Stimulated activated CD4-positive, alpha-beta T cell treated with anti-CD3 and anti-CD28 coated beads, Interleukin-4, amount 100 ng/mL, for 48 hours (primary cell): ENCODE results near the gene ITGBL1.

ENCODE experiments used
- DNase-seq, 2 donors: peaks; one replicate each; pipeline ENCODE4 v3.0.0-alpha.2; 2020; ENCODE audit warnings: low read depth in 2 of 2

Gene ITGBL1

DNA sequence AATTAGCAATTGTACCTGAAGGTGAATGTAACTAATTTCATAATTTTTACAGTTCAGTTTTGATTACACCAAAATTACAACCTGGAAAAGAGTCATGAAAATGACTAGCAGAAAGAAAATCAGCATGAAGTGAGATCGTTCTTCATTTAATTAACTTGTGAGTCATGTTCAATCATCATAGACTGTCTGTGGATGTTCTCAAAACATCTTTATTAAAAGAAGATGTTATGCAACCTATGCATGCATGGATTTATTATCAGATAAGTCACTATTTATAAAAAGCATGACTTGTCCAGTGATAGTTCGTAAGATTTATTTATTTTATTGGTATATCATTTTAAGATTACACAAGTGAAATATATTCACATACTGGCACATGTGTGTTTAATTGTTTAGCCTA is 245.9 kb downstream of the ITGBL1 start:
- DNase-seq = no peak

DNA sequence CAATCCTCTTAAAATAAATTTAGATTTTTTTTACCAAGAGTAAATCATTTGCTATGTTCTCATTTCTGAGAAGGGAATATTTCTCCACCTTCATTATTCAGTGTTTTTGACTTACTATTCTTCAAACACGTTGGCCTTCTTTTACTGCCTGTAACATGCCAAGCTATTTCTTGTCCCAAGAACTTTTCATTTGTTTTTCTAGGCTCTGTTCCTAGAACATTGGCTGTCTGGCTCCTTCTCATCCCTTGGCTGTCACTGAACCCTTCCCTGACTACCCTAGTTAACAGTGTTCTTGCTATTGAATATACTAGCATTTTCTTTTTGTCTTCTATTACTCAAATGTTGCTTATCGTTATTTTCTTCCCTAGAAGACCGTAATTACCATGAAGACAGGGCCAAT is 248.1 kb downstream of the ITGBL1 start:
- DNase-seq = no peak

DNA sequence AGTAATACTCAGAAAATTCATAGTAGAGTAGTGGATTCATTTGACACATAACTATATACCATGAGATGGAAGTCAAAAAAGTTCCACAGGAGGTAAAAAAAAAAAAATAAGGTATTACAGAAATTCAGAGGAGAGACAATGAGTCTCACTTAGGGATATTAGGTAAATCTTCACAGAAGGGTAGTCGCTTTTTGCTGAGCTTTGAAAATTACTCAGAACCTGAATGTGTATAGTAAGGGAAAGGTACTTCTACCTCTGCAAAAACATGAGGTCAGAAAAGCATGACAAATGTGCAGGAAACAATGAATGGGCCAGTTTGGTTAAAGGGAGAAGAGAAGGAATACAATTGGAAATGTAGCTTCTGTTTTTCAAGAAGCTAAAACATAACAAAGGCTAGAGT is 250.6 kb downstream of the ITGBL1 start:
- no peak for DNase-seq

DNA sequence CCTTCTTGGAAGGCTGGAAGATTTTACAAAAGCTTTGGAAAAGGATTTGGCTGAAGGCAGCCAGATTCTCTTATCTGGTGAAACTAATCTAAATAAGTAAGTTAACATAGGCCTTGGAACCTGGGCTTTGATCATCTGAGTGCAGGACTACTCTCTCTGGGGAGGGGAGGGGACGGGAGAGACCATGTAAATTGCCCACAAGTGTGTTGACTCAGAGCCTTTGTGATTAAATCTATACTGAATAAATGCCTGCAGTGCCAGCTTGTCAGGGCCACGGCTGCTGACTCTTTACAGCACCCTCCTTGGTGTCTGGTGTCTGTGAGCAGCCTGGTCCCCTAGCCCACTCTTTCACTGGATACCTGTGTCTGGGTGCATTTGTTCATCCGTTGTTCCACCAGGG is 251.4 kb downstream of the ITGBL1 start:
- DNase-seq = no peak

DNA sequence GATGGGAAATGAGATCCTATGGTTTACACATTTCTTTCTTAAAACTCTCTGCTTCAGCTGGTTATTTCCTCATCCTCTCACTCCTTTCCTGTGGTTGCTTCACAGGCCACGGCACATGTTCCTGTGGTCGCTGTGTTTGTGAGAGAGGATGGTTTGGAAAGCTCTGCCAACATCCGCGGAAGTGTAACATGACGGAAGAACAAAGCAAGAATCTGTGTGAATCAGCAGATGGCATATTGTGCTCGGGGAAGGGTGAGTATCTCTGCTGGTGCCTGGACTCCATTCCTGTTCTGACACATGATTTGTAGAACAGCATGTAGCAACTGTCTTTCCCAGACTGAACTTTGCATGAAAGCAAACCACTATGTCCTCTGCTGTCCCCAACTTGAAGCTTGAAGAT is 254.2 kb downstream of the ITGBL1 start:
- no peak for DNase-seq

DNA sequence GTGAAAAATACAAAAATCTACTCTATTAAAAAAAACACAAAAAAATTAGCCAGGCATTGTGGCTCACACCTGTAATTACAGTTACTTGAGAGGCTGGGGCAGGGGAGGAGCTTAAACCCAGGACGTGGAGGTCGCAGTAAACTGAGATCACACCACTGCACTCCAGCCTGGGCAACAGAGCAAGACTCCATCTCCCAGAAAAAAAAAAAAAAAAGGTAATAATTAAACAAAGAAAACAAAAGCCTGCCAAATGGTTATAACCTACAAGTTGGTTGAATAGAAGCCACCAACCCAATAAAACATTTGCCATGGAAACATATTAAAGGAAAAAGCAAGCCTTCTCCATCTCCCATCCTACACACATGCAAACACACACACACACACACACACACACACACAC is 255.2 kb downstream of the ITGBL1 start:
- no peak for DNase-seq

DNA sequence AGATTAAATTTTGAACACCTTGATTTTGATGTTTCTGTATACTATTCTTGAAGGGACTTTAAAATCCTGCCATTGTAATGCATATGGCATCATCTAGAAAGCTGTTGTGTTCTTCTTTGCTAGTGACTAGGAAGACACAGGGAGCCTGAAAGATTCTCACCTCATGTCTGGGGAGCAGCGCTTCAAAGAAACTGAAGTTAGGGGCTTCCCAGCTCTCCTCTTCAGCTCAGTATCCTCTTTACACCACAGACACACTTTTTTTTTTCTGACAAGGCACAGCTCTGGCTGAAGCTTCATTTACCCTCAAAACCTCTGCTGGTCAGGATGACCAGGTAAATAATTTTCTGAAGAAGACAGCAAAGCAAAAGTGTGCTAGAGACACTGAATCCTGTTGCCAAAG is 255.6 kb downstream of the ITGBL1 start:
- no peak for DNase-seq

DNA sequence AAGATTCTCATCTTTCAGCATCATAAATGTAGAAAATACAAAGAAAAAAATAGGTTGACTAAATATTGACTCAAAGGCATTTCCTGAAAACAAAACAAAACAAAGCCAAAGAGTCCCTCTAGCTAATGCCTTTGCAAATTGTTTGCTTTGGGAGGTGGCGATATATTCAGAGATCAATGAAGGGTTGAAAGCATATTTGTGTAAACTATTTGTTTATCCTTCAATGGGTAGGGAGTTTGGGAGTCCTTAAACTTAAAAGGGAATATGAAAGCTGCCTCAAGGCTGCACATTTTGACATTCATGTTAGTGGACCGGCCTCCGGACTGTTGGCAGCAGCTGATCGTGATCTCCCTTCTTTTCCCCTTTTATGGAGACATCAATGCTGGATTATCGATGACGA is 257.5 kb downstream of the ITGBL1 start:
- DNase-seq = no peak

DNA sequence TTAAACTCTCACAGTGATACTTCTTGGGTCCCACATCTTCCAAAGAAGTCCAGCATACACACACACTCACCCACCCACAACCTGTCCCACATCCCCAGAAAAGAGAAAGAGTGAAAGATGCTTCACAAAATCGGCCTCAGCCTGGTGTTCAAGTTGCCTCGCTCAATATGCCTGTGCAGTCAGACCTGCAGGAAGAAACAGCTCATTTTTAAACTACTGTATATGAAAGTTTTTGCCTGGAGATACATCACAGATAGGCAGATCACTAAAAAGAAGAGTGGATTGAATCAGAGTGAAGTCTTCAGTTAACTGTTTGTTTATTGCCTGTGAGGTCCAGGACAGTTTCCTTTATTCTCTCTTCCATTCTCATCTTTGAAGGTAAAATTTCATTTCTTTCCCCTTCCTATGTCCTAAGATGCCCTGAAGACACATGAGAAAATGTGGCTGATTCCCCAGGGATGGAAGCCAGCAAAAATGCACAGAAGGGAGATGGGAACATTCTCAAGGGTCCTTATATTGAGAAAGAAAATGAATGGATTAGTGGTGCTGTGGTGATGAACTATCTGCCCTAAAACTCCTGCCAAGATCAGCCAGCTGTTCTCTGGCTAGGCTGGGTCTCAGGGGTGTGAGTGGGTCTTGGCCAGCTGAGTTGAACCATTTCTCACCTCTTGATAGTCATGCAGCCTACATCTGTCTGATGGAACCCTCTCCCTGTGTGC is 259.0 kb downstream of the ITGBL1 start:
- DNase-seq = no peak

DNA sequence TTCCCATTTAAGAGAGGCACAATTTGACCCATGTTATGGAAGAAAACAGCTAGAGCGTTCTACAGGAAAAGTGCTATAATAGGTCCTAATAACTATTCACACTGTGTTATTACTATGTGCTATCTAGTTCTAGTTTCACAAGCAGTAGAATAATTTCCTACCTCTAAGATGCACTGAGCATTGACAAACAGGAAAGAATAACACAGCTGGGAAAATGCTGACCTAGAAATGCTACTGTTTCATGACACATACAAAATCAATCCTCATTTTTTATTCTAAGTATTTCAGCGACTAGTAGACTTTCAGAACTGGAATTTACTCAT is 259.5 kb downstream of the ITGBL1 start:
- no peak for DNase-seq

DNA sequence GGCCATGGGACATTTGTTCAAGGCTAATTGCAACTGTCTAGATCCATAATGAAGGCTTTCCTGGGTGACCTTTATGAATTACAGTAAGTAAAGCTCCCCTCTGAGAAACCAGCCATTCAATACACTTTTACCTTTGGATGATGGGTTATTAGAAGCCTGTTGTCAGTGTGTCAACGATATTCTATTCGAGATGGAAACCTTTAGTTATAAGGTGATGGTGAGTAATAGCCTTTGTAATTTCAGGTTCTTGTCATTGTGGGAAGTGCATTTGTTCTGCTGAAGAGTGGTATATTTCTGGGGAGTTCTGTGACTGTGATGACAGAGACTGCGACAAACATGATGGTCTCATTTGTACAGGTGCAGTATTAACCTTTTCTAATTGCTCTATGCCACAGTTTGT is 261.7 kb downstream of the ITGBL1 start:
- no peak for DNase-seq

DNA sequence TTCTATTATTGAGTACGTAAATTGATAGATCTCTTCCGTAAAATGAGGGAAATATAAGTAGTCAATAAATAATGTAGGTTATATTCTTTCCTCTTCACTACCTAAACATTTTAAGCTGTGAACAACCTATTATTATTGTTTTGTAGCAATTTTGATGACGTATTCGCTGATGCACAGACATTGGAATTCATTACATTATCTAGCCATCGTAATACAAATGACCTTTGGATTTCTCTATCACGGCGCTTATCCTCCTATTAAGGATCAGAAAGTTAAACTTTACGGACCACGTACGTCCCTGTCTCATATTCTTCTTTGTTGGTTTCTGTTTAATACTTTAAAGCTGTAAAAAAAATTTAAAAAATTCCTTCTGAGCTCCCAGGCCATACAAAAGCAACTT is 264.9 kb downstream of the ITGBL1 start:
- DNase-seq = no peak

DNA sequence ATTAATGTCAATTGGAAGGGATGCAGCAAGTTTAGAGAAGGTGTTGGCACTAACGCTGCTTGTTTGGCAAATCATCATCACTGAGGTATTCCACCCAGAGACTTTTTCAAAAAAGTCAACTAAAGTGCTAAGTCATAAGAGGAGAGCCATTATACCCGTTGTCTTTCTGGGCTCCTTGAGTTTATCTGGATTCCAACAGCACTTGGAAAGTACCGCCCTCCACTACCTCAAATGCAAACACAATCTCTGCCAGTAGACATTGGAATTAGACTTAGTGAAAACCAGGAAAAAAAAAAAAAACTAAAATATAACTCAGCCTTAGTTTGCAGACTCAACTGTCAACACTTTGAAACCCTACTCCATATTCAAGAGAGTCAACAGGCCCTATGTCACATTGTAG is 266.0 kb downstream of the ITGBL1 start:
- no peak for DNase-seq

DNA sequence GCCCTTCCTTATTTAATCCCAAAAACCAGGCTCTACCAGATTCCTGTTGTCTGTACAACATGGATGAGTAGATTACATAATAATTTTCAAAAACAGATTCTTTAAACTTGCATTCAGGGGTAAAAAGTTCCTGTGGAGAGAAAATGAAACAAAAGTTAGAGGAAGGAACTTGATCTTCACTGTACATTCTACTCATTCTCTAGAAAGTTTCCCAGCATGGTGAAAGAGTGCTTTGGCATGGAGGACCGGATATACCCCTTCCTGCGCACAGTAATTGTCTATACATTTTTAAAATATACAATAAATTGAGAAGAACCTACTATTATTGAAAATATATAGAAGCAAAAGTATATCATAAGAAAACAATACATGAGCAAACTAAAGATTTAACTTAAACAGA is 274.2 kb downstream of the ITGBL1 start:
- DNase-seq = no peak

DNA sequence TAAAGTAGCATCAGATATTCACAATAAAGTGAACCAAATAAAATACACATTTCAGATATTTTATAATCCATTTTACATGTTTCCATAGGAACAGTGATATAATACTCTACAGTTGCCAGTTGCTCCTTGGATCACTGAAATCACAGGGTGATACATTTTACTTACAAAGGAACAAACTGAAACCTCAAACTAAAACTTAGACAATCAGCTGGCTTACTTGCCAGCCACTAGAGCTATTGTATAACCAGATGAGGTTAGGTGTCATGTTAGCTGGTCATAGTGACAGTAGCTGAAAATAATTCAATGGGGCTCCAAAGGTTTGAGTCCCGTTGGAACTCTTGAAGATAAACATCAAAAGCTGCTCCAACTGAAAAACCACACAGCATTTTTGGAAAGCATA is 274.6 kb downstream of the ITGBL1 start:
- DNase-seq = no peak

DNA sequence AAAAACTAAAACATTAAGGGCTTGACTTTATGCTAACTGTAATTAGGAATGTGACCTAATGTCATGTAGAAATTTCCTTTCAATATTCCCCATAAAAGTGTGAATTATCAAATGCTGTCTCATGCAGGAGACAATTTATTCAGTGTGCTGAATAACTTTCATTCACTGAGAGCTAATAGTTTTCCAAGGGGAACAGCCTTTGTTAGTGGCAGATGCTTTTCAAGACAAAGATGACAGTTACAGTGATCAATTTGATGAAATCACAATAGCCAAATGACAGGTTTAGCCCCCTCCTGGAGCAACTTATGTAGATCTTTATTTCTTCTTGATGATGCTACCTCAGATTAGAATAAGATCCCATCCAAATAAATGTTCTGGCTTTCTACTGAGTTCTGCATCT is 275.5 kb downstream of the ITGBL1 start:
- DNase-seq = no peak

DNA sequence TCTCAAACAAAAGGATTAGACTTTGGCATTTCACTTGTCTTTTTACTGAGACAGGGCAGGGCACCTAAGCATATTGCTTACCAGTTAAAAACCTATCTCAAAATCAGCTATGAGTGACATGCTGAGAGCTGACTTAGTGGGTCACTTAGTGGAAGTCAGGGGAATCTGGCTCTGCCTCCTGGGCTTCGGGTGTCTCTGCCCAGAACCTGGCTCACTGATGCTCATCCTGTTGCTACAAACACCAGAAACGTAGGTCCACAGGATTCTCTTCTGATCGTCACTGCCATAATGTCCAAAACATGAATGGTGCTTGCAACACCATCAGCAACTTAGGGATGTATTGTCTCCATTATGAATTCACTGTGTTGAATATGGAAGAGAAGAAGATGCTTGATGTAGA is 276.1 kb downstream of the ITGBL1 start:
- no peak for DNase-seq

DNA sequence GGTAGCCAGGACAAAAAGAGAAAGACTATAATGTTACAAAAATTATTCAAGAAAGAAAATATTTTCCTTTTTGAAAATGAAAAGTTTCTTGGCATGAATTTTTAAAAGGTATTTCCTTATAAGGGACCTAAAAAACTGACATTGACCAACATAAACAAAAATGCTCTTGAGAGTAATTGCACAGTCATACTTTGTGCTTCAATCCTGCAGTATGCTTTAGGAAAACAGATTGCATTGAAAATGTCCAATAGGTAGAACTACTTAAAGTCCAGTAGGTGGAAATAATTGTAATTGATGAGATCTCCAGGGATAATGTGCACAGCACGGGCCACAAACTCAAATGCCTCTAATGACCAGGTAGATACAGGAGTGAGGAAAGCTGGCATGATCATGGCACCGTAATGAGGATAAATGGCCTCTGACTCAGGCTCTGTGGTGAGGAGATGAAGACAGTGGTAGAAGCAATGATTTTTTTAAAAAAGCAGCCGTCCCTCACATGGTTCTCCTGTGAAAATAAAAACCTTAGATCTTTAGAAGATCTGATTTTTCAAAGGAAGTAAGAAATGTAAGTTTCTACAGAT is 278.0 kb downstream of the ITGBL1 start:
- no peak for DNase-seq

DNA sequence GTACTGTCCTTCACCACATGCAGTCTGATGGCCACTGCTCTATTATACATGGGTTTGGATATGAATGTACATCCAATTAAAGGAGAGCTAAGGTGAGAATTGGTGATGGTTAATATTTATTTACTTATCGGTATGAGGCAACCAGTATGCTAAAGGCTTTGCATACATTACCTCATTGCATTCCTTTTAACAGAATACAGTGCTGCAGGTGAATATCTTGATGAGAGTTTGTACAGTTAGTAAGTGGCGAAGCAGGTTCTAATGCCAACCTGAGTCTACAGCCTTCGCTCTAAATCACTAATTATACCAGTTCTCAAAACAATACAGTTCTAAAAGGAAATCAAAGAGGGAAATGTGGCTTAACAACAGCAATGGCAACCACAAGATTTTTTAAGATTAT is 284.1 kb downstream of the ITGBL1 start:
- no peak for DNase-seq

DNA sequence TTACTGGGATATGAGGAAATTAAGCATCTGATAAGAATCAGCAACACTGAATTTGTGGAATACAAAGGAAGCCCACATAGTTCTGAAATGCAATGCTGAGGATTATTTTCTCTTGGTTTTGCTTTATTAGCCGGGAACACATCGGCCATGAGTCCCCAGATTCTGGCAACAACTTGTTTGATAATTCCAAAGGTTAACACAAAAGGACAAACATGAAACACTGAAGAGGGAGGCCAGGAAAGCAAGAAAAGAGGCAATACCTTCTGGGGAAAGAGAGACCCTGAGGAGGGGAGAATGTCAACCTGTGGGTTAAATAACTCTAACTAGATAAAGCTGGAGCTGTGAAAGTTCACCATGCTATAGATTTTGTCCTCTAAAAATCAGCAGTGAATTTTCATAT is 285.9 kb downstream of the ITGBL1 start:
- no peak for DNase-seq

DNA sequence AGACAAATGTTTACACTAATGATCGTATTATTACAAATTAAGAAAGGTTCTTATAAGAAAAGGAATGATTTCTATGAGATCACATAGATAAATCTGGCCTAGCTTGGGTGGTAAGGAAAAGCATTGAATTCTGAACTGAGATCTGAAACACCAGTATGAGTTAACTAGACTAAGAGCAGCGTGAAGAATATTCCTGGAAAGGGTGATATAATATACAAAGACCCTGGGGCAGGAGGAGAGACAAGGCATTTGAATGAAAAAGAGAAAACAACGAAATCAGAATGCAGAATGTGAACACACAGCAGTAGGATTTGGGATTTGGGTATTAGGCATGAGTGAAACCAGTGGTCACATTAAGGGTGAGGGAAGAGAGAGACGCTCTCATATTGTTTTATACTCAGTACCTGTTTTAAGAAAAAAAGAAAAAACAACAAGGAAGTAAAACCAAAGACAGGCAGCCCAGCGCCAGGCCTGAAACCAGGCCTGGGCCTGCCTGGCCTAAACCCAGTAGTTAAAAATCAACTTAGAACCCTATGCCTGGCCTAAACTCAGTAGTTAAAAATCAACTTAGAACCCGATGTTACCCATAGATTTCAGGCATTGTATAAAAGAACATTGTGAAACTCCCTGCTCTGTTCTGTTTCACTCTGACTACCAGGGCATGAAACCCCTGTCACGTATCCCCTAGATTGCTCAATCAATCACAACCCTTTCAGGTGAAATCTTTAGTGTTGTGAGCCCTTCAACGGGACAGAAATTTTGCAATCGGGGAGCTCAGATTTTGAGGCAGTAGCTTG is 287.1 kb downstream of the ITGBL1 start:
- no peak for DNase-seq

DNA sequence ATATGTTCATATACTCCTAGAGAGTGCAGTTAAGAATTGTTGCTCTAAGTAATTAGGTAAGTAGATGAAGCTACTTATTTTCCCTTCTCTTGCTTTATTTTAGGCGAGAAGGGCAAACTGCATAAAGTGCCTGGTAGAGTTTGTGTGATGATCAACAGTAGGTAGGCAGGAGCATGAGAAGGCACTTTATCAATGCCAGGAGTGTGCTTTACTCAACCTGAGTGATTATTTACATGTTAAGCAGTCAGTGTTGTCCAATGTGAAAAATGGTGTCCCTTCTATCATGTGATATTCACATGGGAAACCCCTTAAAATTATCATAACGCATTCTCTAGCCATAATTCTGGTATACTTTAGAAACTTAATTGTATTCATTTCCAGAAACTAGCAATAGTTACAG is 294.0 kb downstream of the ITGBL1 start:
- no peak for DNase-seq

DNA sequence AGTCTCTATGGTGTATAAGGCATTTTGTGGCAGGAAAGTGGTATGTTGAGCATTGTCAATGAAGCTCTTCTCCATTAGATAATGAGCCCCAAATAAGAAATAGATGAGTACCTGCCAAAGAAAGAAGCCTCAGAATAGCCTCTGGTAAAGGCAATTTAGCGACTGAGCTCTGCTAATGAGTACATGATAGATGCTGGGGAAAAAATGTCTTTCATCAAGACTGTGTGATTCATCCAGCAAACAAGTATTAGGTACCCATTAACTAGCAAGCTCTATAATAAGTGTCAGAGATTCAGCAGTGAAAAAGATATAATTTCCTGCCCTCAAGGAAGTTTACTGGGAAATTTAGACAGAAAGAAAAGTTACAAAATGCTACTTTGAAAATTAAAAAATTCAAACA is 294.6 kb downstream of the ITGBL1 start:
- DNase-seq = no peak
